Measurements from ENCODE around the gene NUBPL.
"Not testable (repeated sequence)": the region's sequence is repeated elsewhere in the genome, so short reads cannot be mapped to it uniquely, and the experiment has no call there.

NUBPL gene

DNA sequence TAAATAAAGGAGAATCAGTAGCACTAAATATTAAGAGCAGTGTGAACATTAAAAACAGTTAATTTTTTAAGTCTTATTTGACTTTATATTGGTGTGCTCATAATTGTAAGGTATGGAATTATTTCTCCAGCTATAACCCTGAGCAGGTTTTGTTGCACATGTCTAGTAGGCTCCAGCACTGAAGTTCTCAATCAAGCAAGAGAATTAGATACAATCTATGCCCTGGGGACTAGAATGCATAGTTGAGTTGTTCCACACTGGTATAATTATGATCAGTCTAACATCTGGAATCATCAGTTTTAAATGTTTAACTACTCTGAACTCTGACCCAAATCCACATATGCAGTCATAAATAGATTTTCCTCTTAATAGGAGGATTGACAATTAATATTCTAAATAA lies 258.1 kb downstream of the NUBPL start:
- peak; percentile 58 for DNase-seq

DNA sequence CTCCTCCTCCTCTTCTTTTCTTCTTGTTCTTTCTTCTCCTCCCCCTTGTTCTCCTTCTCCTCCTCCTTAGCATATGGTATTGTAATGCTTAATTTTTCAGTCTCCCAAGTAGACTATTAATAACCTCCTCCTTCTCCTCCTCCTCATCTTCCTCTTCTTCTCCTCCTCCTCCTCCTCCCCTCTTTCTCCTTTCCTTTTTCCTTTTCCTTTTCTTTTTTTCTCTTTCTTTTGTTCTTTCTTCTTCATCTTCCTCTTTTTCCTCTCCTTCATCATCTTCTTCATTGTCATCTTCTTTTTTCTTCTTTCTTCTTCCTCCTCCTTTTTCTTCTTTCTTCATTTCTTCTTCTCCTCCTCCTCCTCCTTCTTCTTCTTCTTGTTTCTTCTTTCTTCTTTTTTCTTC lies 264.3 kb downstream of the NUBPL start:
- DNase-seq, result no peak

DNA sequence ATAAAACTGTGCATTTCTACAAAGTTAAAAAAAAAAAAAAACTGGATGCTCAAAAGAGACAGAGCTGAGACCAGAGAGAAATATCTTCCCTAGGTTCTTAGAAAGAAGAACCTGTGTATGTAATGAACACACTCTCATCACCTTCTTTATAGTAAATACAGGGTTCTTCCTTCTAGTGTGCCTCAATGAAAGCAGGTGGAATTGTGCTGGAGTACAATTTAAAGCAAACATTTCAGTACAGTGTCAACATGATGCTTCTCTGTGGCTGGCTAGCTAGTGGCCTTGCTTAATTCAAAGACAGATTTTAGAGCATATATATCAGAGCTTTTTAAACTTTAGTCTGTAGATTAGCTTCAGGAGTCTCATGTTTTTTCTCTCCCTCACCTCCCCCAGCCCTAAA lies 266.1 kb downstream of the NUBPL start:
- DNase-seq, result peak; percentile 19

DNA sequence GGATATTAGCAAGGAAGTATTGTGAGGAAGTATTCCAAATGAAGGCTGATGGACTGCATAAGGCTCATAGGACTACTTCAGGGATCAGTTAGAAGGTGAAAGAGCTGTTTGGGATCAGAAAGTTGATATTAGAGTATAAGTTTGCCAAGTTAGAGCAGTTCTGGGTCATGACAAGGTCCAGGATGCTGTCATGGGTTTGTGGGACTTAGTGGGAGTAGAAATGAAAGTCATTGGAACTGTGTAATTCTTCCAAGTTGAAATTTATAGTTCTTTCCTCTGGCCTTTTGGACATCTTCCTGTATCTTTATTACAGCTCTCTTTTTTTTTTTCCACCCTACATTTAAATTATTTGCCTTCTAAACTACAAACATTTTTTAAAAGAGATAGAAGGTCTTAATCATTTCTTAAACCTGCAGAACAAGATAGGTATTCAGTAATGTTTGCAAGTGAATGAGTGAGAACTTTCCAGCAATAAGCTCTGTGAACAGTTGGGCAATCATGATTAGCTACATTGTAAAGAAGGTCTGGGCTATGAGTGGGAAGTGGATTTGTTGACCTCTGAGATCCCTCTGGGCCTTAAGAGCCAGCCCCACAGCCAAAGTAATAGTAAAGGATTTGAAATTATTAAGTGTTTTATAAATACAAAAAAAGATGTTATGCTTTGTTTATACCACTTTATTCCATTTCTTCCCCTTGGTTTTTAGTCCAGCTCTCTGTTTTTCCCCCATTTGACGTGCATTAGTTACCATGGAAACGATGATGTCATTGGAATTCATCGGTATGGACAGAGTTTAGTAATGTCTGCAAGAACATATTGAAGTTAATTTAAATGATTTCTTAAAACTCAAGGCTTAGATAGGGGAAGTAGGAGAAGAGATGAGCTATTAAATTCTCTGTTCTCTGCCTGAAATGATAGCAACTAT lies 268.0 kb downstream of the NUBPL start:
- peak; percentile 18 for DNase-seq

DNA sequence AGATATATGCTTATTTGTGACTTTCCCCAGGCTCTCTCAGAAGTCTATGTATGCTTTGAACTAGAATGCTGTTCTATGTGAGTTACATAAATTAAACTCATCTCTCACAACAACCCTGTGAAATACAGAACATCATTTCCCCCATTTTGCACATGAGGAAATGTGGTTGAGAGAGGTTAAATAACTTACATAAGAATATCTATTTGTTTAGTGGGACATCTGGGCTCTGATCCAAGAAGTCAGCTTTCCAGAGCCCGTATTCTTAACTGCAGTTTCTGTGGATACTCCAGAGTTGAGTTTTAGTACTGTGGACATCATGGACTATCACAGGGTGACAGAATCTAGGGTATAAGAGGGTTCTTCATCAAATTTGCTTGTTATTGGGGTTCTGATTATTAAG lies 273.4 kb downstream of the NUBPL start:
- DNase-seq, result peak; percentile 72

DNA sequence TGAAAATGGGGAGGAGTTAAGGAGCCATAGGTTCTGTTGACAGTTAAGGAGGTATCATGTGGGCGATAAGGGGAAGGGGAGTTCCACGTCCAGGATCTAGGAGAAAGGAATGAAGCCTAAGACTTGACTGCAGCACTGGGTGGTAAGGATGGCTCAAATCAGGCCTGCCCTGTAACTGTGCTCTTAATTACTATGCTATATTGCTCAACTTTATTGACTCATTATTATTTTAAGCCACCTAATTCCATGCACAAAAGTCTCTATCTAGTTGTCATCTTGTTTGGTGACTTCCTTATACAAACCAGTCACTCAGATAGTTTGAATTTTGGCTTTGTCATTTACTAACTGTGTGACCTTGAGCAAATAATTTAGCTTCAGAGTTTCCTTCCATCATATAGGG lies 273.8 kb downstream of the NUBPL start:
- no peak for DNase-seq

DNA sequence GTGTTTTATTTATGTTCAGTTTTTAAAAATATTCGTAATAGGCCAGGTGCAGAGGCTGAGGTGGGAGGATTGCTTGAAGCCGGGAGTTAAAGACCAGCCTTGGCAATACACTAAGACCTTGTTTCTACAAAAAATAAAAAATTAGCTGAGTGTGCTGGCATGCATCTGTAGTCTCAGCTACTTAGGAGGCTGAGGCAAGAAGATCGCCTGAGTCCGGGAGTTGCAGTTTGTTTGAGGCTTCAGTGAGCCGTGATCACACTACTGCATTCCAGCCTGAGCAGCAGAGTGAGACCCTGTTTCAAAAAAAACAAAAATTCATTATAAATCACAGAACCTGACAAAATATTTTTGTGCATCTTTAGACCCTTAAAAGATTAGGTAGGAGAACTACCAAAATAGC lies 275.8 kb downstream of the NUBPL start:
- DNase-seq, result no peak

DNA sequence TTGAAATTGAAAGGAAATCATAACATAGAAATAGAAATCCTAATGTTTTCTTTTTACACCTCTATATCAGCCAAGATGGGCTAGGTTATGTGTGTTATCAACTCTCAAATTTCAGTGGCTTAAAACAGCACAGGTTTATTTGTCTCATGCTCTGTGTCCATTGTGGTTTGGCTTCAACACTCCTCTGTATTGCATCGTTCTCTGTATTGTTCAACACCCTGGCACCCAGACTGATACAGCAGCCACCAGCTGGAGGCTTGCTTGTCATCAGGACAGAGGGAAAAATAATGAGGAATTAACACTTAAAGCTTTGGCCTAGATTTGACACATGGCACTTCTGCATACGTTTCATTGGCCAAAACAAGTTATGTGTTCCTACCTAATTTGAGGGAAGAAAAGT lies 281.7 kb downstream of the NUBPL start:
- peak; percentile 50 for DNase-seq

DNA sequence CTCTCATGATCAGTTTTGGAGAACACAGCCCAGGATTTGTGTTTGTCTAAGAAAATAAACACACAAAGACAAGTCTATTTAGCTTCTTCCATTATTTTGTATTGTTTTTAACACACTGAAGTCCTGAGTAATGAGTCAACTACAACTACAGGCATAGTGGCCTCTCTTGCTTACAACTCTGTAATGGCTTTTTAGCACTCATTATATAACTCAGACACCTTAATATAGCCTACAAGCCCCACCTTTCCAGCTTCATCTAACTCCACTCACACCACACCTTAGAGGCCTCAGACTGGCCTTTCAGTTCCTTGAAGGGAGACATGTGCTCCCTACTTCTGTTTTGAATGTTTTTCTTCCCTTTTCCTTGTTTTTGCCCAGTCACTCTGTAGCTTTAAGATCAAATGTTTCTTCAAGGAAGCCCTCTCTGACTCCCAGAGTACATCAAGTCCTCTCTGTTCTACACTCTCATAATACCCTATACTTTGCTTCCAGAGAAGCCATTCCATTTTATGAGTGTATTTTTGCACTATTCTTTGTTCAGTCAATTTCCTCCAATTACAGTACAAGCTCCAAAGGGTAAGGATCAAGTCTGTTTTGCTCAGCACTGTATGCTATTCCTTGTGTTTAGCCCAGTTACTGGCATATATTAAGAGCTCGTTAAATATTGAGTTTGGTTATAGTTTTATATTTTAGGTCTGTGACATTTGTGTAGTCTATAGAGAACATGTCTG lies 282.3 kb downstream of the NUBPL start:
- no peak for DNase-seq

DNA sequence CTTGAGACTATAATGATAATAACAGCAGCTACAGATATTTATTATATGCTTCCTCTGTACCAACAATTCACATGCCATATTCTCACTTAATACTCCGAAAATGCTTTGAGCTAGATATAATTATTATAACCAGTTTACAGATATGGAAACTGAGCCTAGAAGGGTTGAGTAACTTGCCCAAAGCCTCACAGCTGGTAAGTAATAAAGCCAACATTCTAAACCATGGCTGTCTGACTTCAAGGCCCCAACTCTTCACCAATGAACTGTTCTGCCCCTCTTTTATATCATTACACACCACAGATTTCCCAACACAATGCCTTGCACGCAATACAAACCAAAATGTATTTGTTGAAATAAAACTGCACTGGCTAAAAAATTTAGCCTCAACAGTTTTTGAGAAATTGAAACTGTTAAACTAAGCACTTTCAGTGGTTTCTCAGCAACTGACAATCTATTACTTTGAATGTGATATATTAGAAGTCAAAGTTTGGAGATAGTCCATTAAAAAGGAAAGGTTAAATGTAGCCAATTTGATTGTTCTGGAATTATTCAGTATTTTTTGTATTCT lies 293.4 kb downstream of the NUBPL start:
- DNase-seq, result no peak

DNA sequence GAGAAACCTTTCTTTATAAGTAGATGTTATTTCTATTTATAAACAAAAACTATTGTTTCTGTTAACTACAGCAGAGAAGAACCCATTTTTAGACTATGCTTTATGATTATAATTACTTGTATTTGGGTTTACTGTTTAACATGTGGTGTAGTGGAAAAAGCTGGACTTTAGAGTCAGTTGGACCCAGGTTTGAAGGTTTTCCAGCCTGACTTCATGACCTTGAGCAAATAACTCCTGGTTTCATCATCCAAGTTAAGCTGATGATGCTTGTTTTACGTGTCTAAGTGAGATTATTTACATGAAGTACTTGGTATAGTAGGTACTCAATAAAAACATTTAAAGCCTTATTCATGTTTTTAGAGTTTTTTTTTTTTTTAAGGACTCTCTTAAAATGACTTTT lies 294.1 kb downstream of the NUBPL start:
- no peak for DNase-seq

DNA sequence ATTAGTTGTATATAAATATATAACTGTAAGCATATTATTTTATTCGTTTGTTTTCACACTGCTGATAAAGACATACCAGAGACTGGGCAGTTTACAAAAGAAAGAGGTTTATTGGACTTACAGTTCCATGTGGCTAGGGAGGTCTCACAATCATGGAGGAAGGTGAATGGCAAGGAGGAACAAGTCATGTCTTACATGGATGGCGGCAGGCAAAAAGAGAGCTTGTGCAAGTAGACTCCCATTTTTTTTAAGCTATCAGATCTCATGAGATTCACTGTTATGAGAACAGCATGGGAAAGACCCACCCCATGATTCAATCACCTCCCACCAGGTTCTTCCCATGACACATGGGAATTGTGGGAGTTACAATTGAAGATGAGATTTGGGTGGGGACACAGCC lies 294.8 kb downstream of the NUBPL start:
- DNase-seq, result not testable (repeated sequence)

DNA sequence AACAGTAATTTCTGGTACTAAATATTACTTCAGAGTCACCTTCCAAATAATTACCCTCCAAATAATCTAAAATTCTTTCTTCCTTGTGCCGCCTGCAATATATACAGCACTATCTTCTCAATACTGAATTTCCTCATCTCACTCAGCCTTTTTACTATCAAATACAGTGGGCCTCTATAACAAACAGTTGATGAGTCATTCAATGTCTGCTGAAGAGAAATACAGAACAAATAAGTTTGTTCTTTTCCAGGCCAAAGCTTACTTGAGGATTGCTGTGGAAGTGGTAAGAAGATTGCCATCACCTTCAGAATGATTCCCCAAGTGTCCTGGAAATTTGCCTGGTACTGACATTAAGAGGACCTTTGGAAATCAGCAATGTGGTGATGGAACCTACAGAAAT lies 297.7 kb downstream of the NUBPL start:
- peak; percentile 7 for DNase-seq

DNA sequence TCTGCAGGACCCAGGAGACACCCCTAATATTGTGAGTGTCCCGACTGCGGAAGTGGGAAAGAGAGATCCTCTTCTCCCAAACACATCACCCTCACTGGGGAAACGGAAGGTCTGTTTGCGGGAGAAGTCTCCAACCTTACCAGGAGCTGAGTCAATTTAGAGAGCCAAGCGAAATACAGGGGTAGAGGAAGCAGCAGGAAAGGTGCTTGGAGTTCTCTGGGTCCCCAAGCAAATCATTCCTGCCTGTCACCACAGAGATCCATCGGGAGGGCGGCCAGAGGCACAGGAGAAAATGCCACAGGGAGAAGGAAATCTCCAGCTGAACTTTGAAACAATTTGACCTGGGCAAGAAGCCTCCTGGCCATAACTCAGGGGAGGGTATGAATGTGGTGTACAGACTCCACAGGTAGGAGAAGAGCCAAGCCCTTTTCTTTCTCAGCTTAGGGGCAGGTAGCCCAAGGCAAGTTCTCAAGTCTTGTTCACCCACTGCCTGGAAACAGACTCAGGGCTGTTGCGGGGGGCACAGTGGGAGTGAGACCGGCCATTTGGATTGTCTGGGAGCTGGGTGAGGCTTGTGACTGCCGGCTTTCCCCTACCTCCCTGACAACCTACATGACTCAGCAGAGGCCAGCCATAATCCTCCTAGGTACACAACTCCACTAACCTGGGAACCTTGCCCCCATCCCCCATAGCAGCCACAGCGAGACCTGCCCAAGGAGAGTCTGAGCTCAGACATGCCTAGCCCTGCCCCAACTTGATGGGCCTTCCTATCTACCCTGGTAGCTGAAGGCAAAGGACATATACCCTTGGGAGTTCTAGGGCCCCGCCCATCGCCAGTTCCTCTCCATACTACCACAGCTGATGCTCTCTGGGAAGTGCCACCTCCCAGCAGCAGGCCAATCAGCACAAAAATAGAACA lies 304.0 kb downstream of the NUBPL start:
- peak; percentile 15 for DNase-seq

DNA sequence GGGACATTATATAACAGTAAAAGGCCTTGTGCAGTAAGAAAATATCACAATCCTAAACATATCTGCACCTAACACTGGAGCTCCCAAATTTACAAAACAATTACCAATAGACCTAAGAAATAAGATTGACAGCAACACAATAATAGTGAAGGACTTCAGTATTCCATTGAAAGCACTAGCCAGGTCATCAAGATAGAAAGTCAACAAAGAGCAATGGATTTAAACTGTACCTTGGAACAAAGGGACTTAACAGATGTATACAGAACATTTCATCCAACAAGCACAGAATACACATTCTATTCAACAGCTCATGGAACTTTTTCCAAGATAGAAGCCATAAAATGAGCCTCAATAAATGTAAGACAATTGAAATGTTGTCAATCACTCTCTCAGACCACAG lies 306.4 kb downstream of the NUBPL start:
- DNase-seq, result no peak

DNA sequence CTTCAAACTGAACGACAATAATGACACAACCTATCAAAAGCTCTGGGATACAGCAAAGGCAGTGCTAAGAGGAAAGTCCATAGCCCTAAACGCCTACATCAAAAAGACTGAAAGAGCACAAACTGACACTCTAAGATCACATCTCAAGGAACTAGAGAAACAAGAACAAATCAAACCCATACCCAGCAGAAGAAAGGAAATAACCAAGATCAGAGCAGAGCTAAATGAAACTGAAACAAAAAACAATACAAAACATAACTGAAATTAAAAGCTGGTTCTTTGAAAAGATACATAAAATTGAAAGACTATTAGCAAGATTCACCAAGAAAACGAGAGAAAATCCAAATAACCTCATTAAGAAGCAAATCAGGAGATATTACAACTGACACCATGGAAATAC lies 306.9 kb downstream of the NUBPL start:
- not testable (repeated sequence) for DNase-seq

DNA sequence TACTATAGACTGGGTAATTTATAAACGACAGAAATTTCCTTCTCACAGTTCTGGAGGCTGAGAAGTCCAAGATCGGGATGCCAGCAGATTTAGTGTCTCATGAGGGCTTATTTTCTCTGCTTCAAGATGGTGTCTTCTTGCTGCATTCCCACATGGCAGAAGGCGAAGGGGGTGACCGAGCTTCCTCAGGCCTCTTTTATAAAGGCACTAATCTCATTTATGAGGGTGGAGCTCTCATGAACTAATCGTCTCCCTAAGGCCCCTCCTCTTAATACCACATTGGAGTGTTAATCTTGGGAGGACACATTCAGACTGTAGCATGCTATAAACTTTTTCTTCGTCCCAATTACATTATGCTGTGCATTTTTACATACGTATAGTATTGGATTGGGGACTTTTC lies 315.5 kb downstream of the NUBPL start:
- DNase-seq, result no peak

DNA sequence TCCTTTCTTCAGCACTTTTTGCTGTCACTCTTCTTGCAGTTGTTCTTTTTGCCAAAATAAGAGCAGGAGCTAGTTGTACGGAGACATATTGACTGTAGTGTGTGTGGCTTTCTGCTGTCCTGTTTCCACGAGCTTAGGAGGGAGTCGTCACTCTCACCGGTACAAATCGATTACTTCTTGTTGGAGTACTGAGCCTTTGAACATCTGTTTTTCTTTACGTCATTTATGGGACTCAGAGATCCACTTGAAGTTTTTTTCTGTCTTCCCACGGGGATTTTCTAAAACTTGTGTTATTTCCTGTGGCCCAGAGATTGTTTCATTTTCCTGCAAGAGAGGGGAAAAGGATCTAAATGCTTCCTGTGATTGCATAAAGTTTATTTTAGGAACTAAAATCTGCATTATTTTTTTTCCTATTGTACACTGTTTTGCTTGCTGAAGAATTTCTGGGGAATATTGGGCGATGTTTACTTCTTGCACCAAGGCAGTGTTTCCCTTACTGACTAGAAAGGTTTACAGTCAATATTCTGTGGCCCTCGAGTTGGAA lies 316.1 kb downstream of the NUBPL start:
- DNase-seq, result no peak

DNA sequence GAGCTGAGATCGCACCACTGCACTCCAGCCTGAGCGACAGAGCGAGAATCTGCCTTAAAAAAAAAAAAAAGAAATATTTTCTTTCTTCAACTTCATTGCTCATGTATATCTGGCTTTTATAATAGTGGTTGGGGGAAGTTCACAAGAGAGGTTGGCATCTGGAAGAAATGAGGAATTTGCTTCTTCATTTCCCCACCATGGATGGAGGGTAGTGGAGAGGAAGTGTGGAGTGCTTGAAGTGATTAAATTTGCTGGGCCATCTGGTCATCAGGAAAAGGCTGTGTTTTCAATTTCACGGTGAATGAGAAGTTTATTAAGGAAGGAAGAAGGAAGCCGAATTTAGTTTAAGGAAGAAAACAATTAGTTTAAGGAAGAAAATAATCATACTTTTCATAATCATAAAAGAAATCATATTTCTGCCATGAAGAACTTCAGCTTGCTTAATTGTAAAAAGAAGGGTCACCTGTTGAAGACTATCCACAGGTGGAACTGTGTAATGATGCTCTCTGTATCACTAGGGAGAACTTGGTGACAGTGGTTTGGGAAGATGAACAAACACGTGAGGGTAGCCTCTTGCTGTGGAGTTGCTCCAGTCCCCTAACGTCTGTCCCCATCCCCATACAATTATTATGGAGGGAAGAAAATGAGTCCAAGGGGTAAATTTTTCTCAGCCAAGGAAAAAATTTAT lies 318.6 kb downstream of the NUBPL start:
- DNase-seq, result no peak

DNA sequence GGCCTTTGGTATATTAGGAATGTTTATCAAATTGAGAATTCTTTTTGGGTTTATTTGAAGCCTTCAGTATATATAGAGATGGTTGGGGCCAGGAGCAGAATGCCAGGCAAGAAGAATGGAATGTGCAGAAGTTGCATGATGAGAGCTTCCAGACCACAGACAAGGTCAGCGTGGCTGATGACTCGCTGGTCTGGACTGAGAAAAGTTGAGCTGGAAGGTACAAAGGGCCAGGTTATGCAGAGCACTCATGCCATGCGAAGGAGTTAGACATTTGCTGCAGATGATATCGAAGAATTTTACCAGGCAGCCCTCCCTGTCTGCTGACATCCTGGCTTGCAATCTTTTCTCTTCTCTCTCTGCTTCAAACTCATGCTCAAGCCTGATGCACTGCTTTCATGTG lies 319.7 kb downstream of the NUBPL start:
- DNase-seq, result no peak

DNA sequence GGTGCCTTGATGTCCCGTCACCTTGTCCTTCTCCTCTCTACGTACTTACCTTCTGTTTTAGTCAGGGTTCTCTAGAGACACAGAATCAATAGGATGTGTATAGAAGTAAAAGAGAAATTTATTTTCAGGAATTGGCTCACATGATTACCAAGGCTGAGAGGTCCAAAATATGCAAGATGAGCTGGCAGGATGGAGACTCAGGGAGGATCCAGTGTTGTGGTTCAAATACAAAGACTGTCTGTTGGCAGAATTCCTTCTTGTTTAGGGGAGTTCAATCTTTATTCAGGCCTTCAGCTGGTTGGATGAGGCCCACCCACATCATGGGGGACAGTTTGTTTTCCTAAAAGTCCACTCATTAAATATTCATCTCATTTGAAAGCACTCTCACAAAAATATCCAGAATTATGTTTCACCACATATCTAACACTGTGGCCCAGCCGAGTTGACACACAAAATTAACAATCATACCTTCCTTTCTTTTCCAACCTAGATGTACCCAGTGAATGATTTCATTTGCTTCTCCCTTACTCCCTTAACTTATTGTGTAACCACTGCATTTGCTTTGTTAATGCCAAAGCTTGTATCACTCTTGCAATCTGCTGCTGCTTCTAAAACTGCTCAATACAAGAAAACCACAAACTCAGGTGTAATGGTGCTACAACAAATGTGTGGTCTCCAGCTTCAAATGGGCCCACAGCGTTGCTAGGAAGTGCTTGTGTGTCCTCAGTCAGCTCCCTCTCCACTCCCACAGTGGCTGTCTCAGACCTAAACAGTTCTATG lies 320.5 kb downstream of the NUBPL start:
- no peak for DNase-seq

All from NCI-H69 (cell line).